Loucy (cell line): ENCODE results near the gene SNORC.

Experiments
- H2AFZ ChIP-seq: fragments of 200-600 bp; sonication (generic); 2 replicates; pipeline ENCODE4 v1.6.0; 2016; ENCODE audit warnings: antibody characterized with exemption, mild to moderate bottlenecking, low read length, moderate library complexity
- H3F3A ChIP-seq: fragments of 200-600 bp; 2 replicates; pipeline ENCODE4 v1.6.0; 2016; ENCODE audit warnings: antibody characterized with exemption, low read depth, mild to moderate bottlenecking
- H3K27me3 ChIP-seq: fragments of 200-600 bp; sonication (generic); 2 replicates; pipeline ENCODE4 v1.6.1; 2014; ENCODE audit warnings: low read length, mild to moderate bottlenecking; ENCODE audit not compliant: insufficient read depth, poor library complexity, severe bottlenecking
- H3K36me3 ChIP-seq: fragments of 200-600 bp; sonication (generic); 2 replicates; pipeline ENCODE4 v1.6.1; 2016; ENCODE audit warnings: low read length; ENCODE audit not compliant: insufficient read depth
- H3K4me1 ChIP-seq: fragments of 200-600 bp; sonication (generic); 2 replicates; pipeline ENCODE4 v1.5.1; 2014; ENCODE audit warnings: low read length, mild to moderate bottlenecking; ENCODE audit not compliant: insufficient read depth, poor library complexity, severe bottlenecking
- H3K4me2 ChIP-seq: fragments of 200-600 bp; sonication (generic); 2 replicates; pipeline ENCODE4 v1.6.0; 2014; ENCODE audit warnings: antibody characterized with exemption, low read length, low read depth, mild to moderate bottlenecking; ENCODE audit not compliant: poor library complexity, severe bottlenecking
- H3K4me3 ChIP-seq: fragments of 200-600 bp; sonication (generic); 2 replicates; pipeline ENCODE4 v1.5.1; 2014; ENCODE audit warnings: low read length, mild to moderate bottlenecking, mixed read lengths; ENCODE audit not compliant: poor library complexity, severe bottlenecking
- H3K79me2 ChIP-seq: fragments of 200-600 bp; sonication (generic); 2 replicates; pipeline ENCODE4 v1.6.1; 2014; ENCODE audit warnings: low read length; ENCODE audit not compliant: insufficient read depth
- H3K9ac ChIP-seq: fragments of 200-600 bp; sonication (generic); 2 replicates; pipeline ENCODE4 v1.6.0; 2014; ENCODE audit warnings: mild to moderate bottlenecking, low read depth, low read length, moderate library complexity; ENCODE audit not compliant: poor library complexity, severe bottlenecking
- H3K9me2 ChIP-seq: fragments of 200-600 bp; sonication (generic); replicated peaks from 2 replicates; pipeline ENCODE4 v1.6.1; 2016; ENCODE audit warnings: low read depth, low read length, mixed read lengths
- H3K9me3 ChIP-seq: fragments of 200-600 bp; sonication (generic); 2 replicates; pipeline ENCODE4 v1.6.1; 2014; ENCODE audit warnings: mild to moderate bottlenecking, antibody characterized with exemption, low read length, low read depth; ENCODE audit not compliant: insufficient read depth
- H4K20me1 ChIP-seq: fragments of 200-600 bp; sonication (generic); 2 replicates; pipeline ENCODE4 v1.6.0; 2014; ENCODE audit warnings: antibody characterized with exemption, low read length, mild to moderate bottlenecking; ENCODE audit not compliant: insufficient read depth, poor library complexity, severe bottlenecking
- CTCF ChIP-seq: fragments of 200-600 bp; sonication (generic); conservative IDR thresholded peaks from 2 replicates; pipeline ENCODE4 v1.5.1; 2014; ENCODE audit warnings: mild to moderate bottlenecking, antibody characterized with exemption, low read length
- EZH2phosphoT487 ChIP-seq: fragments of 200-600 bp; IDR thresholded peaks from 2 replicates; pipeline ENCODE4 v1.6.1; 2018; ENCODE audit warnings: antibody characterized with exemption, mild to moderate bottlenecking, moderate library complexity, borderline replicate concordance

Gene SNORC

DNA sequence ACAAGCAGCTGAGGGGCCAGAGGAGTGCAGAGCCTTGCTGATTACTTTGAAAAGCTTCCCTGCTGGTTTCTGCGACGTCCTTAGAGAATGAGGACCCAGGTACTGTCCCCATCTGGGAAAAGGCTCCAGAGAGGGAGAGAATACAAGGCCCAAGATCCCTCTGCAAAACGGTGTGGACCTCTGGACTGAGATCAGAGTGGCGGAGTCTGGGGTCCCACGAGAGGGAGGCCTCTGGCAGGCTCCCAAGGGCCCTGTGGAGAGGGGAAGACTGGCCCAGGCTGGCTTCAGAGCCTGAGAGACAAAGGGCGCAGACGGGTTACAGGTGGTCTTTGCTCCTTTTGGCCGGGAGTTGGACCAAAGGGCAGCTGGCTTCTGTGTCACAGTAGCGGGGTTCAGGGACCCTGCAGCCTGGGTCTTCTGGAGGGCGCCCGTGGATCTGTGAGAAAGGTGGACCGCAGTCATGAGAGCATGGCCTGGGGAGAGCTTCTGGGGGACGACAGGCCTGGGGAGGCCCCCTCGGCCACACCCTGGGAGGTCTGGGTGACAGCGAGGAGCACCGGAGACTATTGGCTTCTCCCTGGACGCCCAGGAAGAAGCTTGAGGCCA lies 805 bp downstream of the SNORC start:
- no peaks in the 10 kb centered on the region for H4K20me1 ChIP-seq
- no peaks in the 10 kb centered on the region for H3K4me1 ChIP-seq
- H3K9ac ChIP-seq: no peak overlapping the region
- H3F3A ChIP-seq: no peaks in the 10 kb centered on the region
- no peak for TF ChIP-seq CTCF
- no peak for TF ChIP-seq EZH2phosphoT487
- no peaks in the 10 kb centered on the region for H3K79me2 ChIP-seq
- no peaks in the 10 kb centered on the region for H3K36me3 ChIP-seq
- H3K9me3 ChIP-seq: no peaks in the 10 kb centered on the region
- H3K9me2 ChIP-seq: no peaks in the 10 kb centered on the region
- H3K27me3 ChIP-seq: no peaks in the 10 kb centered on the region
- H2AFZ ChIP-seq: no peak overlapping the region
- no peak overlapping the region for H3K4me3 ChIP-seq
- no peak overlapping the region for H3K4me2 ChIP-seq

- H3F3A ChIP-seq: no peaks in the 10 kb centered on the region
- H3K36me3 ChIP-seq: no peaks in the 10 kb centered on the region
- H3K79me2 ChIP-seq: no peaks in the 10 kb centered on the region
- no peaks in the 10 kb centered on the region for H4K20me1 ChIP-seq
- H2AFZ ChIP-seq: no peak overlapping the region
- no peak overlapping the region for H3K4me2 ChIP-seq
- no peaks in the 10 kb centered on the region for H3K9me3 ChIP-seq
- H3K4me3 ChIP-seq: no peak overlapping the region
- H3K9me2 ChIP-seq: no peaks in the 10 kb centered on the region
- TF ChIP-seq CTCF (no peak), EZH2phosphoT487 (no peak)
- H3K27me3 ChIP-seq: no peaks in the 10 kb centered on the region
- no peaks in the 10 kb centered on the region for H3K4me1 ChIP-seq
- no peak overlapping the region for H3K9ac ChIP-seq
Measured at GRCh38 chr2:232871418-232871834, 1.4 kb downstream of the SNORC start.

GRCh38 chr2:232871835-232872736 lies 2.0 kb downstream of the SNORC start:
- Histone ChIP-seq H3K27me3 (no peaks in the 10 kb centered on the region), H3K79me2 (no peaks in the 10 kb centered on the region), H3K4me3 (no peak overlapping the region), H4K20me1 (no peaks in the 10 kb centered on the region), H3F3A (no peaks in the 10 kb centered on the region), H3K9ac (no peak overlapping the region), H3K36me3 (no peaks in the 10 kb centered on the region), H3K4me1 (no peaks in the 10 kb centered on the region), H2AFZ (no peak overlapping the region), H3K4me2 (no peak overlapping the region), H3K9me2 (no peaks in the 10 kb centered on the region), H3K9me3 (no peaks in the 10 kb centered on the region)
- TF ChIP-seq CTCF: no peak
- no peak for TF ChIP-seq EZH2phosphoT487
